HepG2 (cell line): Measurements from ENCODE around the gene POLR1G. TPM values are rescaled to one million over a fixed set of nuclear protein-coding genes. Genes with fewer than 3 reads are reported as not detected.

ENCODE experiments used
- E2F2 ChIP-seq: sonication (generic); formaldehyde crosslinking; IDR thresholded peaks from 2 replicates; pipeline ENCODE4 v1.4.0; 2020; ENCODE audit warnings: missing genetic modification reagents, borderline replicate concordance
- FIP1L1 ChIP-seq: fragments of 200-400 bp; formaldehyde crosslinking; IDR thresholded peaks from 2 replicates; pipeline ENCODE4 v1.6.1; 2018; ENCODE audit warnings: low read depth, mild to moderate bottlenecking, low read length, moderate library complexity, borderline replicate concordance; ENCODE audit not compliant: insufficient read depth
- GZF1 ChIP-seq: sonication (generic); formaldehyde crosslinking; IDR thresholded peaks from 2 replicates; pipeline ENCODE4 v1.5.1; 2020; ENCODE audit warnings: mild to moderate bottlenecking, missing genetic modification reagents
- HDAC2 ChIP-seq: sonication (generic); formaldehyde crosslinking; IDR thresholded peaks from 2 replicates; pipeline ENCODE4 v1.4.0; 2020; ENCODE audit warnings: missing genetic modification reagents
- HNF1B ChIP-seq: sonication (generic); formaldehyde crosslinking; IDR thresholded peaks from 2 replicates; pipeline ENCODE4 v1.5.1; 2020; ENCODE audit warnings: mild to moderate bottlenecking, moderate library complexity, missing genetic modification reagents
- HOXA3 ChIP-seq: sonication (generic); formaldehyde crosslinking; IDR thresholded peaks from 2 replicates; pipeline ENCODE4 v1.5.0; 2020; ENCODE audit warnings: missing genetic modification reagents
- HOXA5 ChIP-seq: sonication (generic); formaldehyde crosslinking; IDR thresholded peaks from 2 replicates; pipeline ENCODE4 v1.4.0; 2020; ENCODE audit warnings: missing genetic modification reagents
- IRF1 ChIP-seq: sonication (generic); formaldehyde crosslinking; IDR thresholded peaks from 2 replicates; pipeline ENCODE4 v1.4.0; 2020; ENCODE audit warnings: low read depth, mild to moderate bottlenecking, missing genetic modification reagents
- JUNB ChIP-seq: sonication (generic); formaldehyde crosslinking; IDR thresholded peaks from 2 replicates; pipeline ENCODE4 v1.8.0; 2022; ENCODE audit warnings: missing genetic modification reagents, mild to moderate bottlenecking, borderline replicate concordance
- MBNL3 ChIP-seq: fragments of 250-450 bp; sonication (Bioruptor Pico); conservative IDR thresholded peaks from 2 replicates; pipeline ENCODE4 v1.8.0; 2022; ENCODE audit warnings: mild to moderate bottlenecking, inconsistent platforms
- MXD3 ChIP-seq: IDR thresholded peaks from 2 replicates; pipeline ENCODE4 v1.6.1; 2016; ENCODE audit warnings: mild to moderate bottlenecking, missing biosample characterization, missing genetic modification reagents
- PBX3 ChIP-seq: sonication (generic); formaldehyde crosslinking; IDR thresholded peaks from 2 replicates; pipeline ENCODE4 v1.8.1; 2023; ENCODE audit warnings: missing genetic modification reagents, inconsistent platforms, borderline replicate concordance
- POGZ ChIP-seq: sonication (generic); formaldehyde crosslinking; IDR thresholded peaks from 2 replicates; pipeline ENCODE4 v1.4.0; 2020; ENCODE audit warnings: mild to moderate bottlenecking, missing genetic modification reagents
- THRA ChIP-seq: sonication (generic); formaldehyde crosslinking; IDR thresholded peaks from 2 replicates; pipeline ENCODE4 v1.4.0; 2020; ENCODE audit warnings: missing genetic modification reagents, borderline replicate concordance
- TOPORS ChIP-seq: sonication (generic); formaldehyde crosslinking; IDR thresholded peaks from 2 replicates; pipeline ENCODE4 v1.8.0; 2023; ENCODE audit warnings: mild to moderate bottlenecking, missing genetic modification reagents
- ZBTB7A ChIP-seq: sonication (generic); formaldehyde crosslinking; IDR thresholded peaks from 2 replicates; pipeline ENCODE4 v1.8.0; 2022; ENCODE audit warnings: mild to moderate bottlenecking, missing genetic modification reagents
- ZNF280B ChIP-seq: sonication (generic); formaldehyde crosslinking; IDR thresholded peaks from 2 replicates; pipeline ENCODE4 v1.5.0; 2020; ENCODE audit warnings: missing genetic modification reagents, mild to moderate bottlenecking, borderline replicate concordance
- ZNF432 ChIP-seq: sonication (generic); formaldehyde crosslinking; IDR thresholded peaks from 2 replicates; pipeline ENCODE4 v1.5.0; 2020; ENCODE audit warnings: missing genetic modification reagents, mild to moderate bottlenecking, borderline replicate concordance
- ZNF709 ChIP-seq: sonication (generic); formaldehyde crosslinking; IDR thresholded peaks from 2 replicates; pipeline ENCODE4 v1.5.0; 2020; ENCODE audit warnings: mild to moderate bottlenecking, missing genetic modification reagents
- polyA plus RNA-seq, 8 experiments: library from polyadenylated mRNA; depleted of rRNA in 3 of 8; stranded (reverse) in 7 of 8; unstranded in 1 of 8; fragments of >200 nt; fragmentation: Illumina TruSeq in 4 of 8; extraction: Trizol in 4 of 8; gene quantifications; 2 replicates each; pipeline versions ENCODE4 v1.2.1 to v1.2.3, GENCODE V29; 2011 to 2016; ENCODE audit warnings: low read depth in 4 of 8, missing spikeins in 1 of 8, mixed read lengths in 1 of 8; ENCODE audit not compliant: insufficient read depth in 1 of 8
- total RNA-seq, 5 experiments: library from RNA; depleted of rRNA; stranded (reverse); fragments of >200 nt; fragmentation: Illumina TruSeq; extraction: Trizol; gene quantifications; 2 replicates each; pipeline ENCODE4 v1.2.3, GENCODE V29; 2016; ENCODE audit warnings: low read depth in 1 of 5

POLR1G gene
- total and polyA plus RNA-seq, 2 of the 13 experiments (the other 11 are each of a cell fraction or from before 2014, with no cell fraction given) = 3.5 to 20.8 TPM

GRCh38 chr19:45455707-45456499, 49.5 kb downstream of the POLR1G start (continued):
- TF ChIP-seq ZNF280B = no peak
- TF ChIP-seq ZNF709 (CRISPR knock-in tag) = 0 out of 2 replicates have a peak, but pooled peaks have one; percentile 13
- TF ChIP-seq GZF1 (CRISPR knock-in tag) = no peak
- no peak; the same call in 1 of the 2 replicates for TF ChIP-seq MXD3 (CRISPR knock-in tag)
- no peak for TF ChIP-seq FIP1L1
- TF ChIP-seq HOXA3 (CRISPR knock-in tag) = peak; percentile 40; the same call in 1 of the 2 replicates
- 0 out of 2 replicates have a peak, but pooled peaks have one; percentile 42 for TF ChIP-seq POGZ (CRISPR knock-in tag)
- no peak for TF ChIP-seq E2F2 (CRISPR knock-in tag)
- no peak for TF ChIP-seq MBNL3 (CRISPR knock-in tag)
- peak; percentile 87; the same call in 1 of the 2 replicates for TF ChIP-seq JUNB (CRISPR knock-in tag)
- TF ChIP-seq THRA (CRISPR knock-in tag) = peak; percentile 94
- TF ChIP-seq HOXA5 (CRISPR knock-in tag) = no peak
- no peak for TF ChIP-seq IRF1
- no peak for TF ChIP-seq TOPORS (CRISPR knock-in tag)
- TF ChIP-seq HDAC2 (CRISPR knock-in tag) = peak; percentile 72
- peak; percentile 87 for TF ChIP-seq ZBTB7A
- TF ChIP-seq PBX3 = no peak
- no peak for TF ChIP-seq ZNF432 (CRISPR knock-in tag)
- peak; percentile 85 for TF ChIP-seq HNF1B
